GM23338 (cell line): ENCODE results near the gene RBFOX1. TPM values are rescaled to one million over a fixed set of nuclear protein-coding genes. Genes with fewer than 3 reads are reported as not detected.

Experiments used
- ATAC-seq: fragments of 200-7000 bp; cut with Tn5 transposase; 3 replicates; pipeline ENCODE4 v1.9.1; 2020
- DNase-seq: peaks from one replicate; pipeline ENCODE4 v3.0.0-alpha.2; 2015; ENCODE audit warnings: low spot score
- H2AFZ ChIP-seq: fragments of 200-600 bp; sonication (generic); 2 replicates; pipeline ENCODE4 v1.8.0; 2016; ENCODE audit warnings: antibody characterized with exemption, mild to moderate bottlenecking, moderate library complexity
- H3F3A ChIP-seq: fragments of 200-600 bp; sonication (generic); replicated peaks from 2 replicates; pipeline ENCODE4 v1.8.0; 2017; ENCODE audit warnings: antibody characterized with exemption, mixed run types, low read depth
- H3K27ac ChIP-seq: fragments of 200-600 bp; sonication (generic); 2 replicates; pipeline ENCODE4 v1.6.1; 2016; ENCODE audit warnings: low read depth
- H3K27me3 ChIP-seq: fragments of 200-600 bp; sonication (generic); 2 replicates; pipeline ENCODE4 v1.8.0; 2016; ENCODE audit warnings: mild to moderate bottlenecking, mixed run types, moderate library complexity; ENCODE audit not compliant: insufficient read depth
- H3K36me3 ChIP-seq: fragments of 200-600 bp; sonication (generic); 2 replicates; pipeline ENCODE4 v1.8.0; 2016; ENCODE audit warnings: mild to moderate bottlenecking; ENCODE audit not compliant: insufficient read depth
- H3K4me1 ChIP-seq: fragments of 200-600 bp; sonication (generic); 2 replicates; pipeline ENCODE4 v1.8.0; 2016; ENCODE audit warnings: mild to moderate bottlenecking, moderate library complexity; ENCODE audit not compliant: insufficient read depth
- H3K4me2 ChIP-seq: fragments of 200-600 bp; sonication (generic); 2 replicates; pipeline ENCODE4 v1.7.1; 2017; ENCODE audit warnings: mixed run types
- H3K4me3 ChIP-seq: fragments of 200-600 bp; sonication (generic); 2 replicates; pipeline ENCODE4 v1.6.1; 2016; ENCODE audit warnings: mixed run types
- H3K79me2 ChIP-seq: fragments of 200-600 bp; sonication (generic); replicated peaks from 2 replicates; pipeline ENCODE4 v1.8.0; 2017; ENCODE audit warnings: mild to moderate bottlenecking; ENCODE audit not compliant: insufficient read depth
- H3K9me2 ChIP-seq: fragments of 200-600 bp; sonication (generic); 2 replicates; pipeline ENCODE4 v1.8.0; 2017; ENCODE audit not compliant: insufficient read depth
- H4K20me1 ChIP-seq: fragments of 200-600 bp; sonication (generic); replicated peaks from 2 replicates; pipeline ENCODE4 v1.8.0; 2017; ENCODE audit warnings: mild to moderate bottlenecking; ENCODE audit not compliant: insufficient read depth
- H3K27ac Mint-ChIP-seq: 2 replicates; pipeline ENCODE4 v1.8.0; 2020; ENCODE audit warnings: inconsistent platforms, mild to moderate bottlenecking, moderate library complexity, mixed read lengths
- H3K27me3 Mint-ChIP-seq: 3 replicates; pipeline ENCODE4 v1.8.0; 2022; ENCODE audit warnings: low read depth, mild to moderate bottlenecking, moderate library complexity, mixed read lengths, inconsistent platforms; ENCODE audit not compliant: insufficient read depth, poor library complexity
- H3K36me3 Mint-ChIP-seq: 3 replicates; pipeline ENCODE4 v1.8.0; 2021; ENCODE audit warnings: low read depth, mild to moderate bottlenecking, inconsistent platforms, moderate library complexity, mixed read lengths
- H3K4me1 Mint-ChIP-seq: 3 replicates; pipeline ENCODE4 v1.8.0; 2020; ENCODE audit warnings: mild to moderate bottlenecking, inconsistent platforms, mixed read lengths
- H3K4me3 Mint-ChIP-seq: 3 replicates; pipeline ENCODE4 v1.8.0; 2021; ENCODE audit warnings: moderate library complexity, mild to moderate bottlenecking, inconsistent platforms, mixed read lengths
- H3K9me3 Mint-ChIP-seq: 3 replicates; pipeline ENCODE4 v1.8.0; 2020; ENCODE audit warnings: moderate library complexity, mild to moderate bottlenecking, inconsistent platforms, mixed read lengths
- CREB1 ChIP-seq: fragments of 250-450 bp; sonication (Bioruptor Pico); IDR thresholded peaks from 2 replicates; pipeline ENCODE4 v1.5.0; 2020; ENCODE audit warnings: low read depth, mild to moderate bottlenecking, moderate library complexity
- CTCF ChIP-seq, 2 experiments: fragments of 200-600 bp in 1 of 2; sonication (generic) in 1 of 2; conservative IDR thresholded peaks; 2 replicates each; pipeline versions ENCODE4 v1.5.1 to v1.6.1; 2016 to 2017; ENCODE audit warnings: antibody characterized with exemption in 2 of 2, low read depth in 2 of 2, mild to moderate bottlenecking in 2 of 2, moderate library complexity in 1 of 2
- ETS1 ChIP-seq: IDR thresholded peaks from 2 replicates; pipeline ENCODE4 v1.6.1; 2016; ENCODE audit warnings: antibody characterized with exemption
- EZH2 ChIP-seq: fragments of 200-600 bp; sonication (generic); IDR thresholded peaks from one replicate; pipeline ENCODE4 v1.8.0; 2017; ENCODE audit warnings: antibody characterized with exemption, mild to moderate bottlenecking, low read depth; ENCODE audit not compliant: unreplicated experiment
- EZH2phosphoT487 ChIP-seq: fragments of 200-600 bp; sonication (generic); IDR thresholded peaks from one replicate; pipeline ENCODE4 v1.8.1; 2018; ENCODE audit warnings: antibody characterized with exemption; ENCODE audit not compliant: unreplicated experiment
- JUNB ChIP-seq: IDR thresholded peaks from one replicate; pipeline ENCODE4 v1.6.1; 2016; ENCODE audit warnings: antibody characterized with exemption; ENCODE audit not compliant: unreplicated experiment
- NANOG ChIP-seq: IDR thresholded peaks from 2 replicates; pipeline ENCODE4 v1.6.1; 2016; ENCODE audit warnings: antibody characterized with exemption, borderline replicate concordance
- POLR2AphosphoS5 ChIP-seq: IDR thresholded peaks from 2 replicates; pipeline ENCODE4 v1.6.1; 2016; ENCODE audit warnings: antibody characterized with exemption, low read depth
- REST ChIP-seq: IDR thresholded peaks from one replicate; pipeline ENCODE4 v1.6.1; 2018; ENCODE audit warnings: antibody characterized with exemption; ENCODE audit not compliant: unreplicated experiment
- STAT1 ChIP-seq: IDR thresholded peaks from one replicate; pipeline ENCODE4 v1.6.1; 2016; ENCODE audit warnings: antibody characterized with exemption; ENCODE audit not compliant: unreplicated experiment
- ZNF331 ChIP-seq: fragments of 250-450 bp; sonication (Bioruptor Pico); IDR thresholded peaks from 2 replicates; pipeline ENCODE4 v1.5.0; 2020; ENCODE audit warnings: low read depth, mild to moderate bottlenecking, moderate library complexity
- ZNF462 ChIP-seq: fragments of 250-450 bp; sonication (Bioruptor Pico); IDR thresholded peaks from 2 replicates; pipeline ENCODE4 v1.5.0; 2020; ENCODE audit warnings: mild to moderate bottlenecking, moderate library complexity
- polyA plus RNA-seq: library from polyadenylated mRNA; unstranded; fragments of >200 nt; fragmentation: Nextera tagmentation; extraction: Ambion mirVana; gene quantifications from 2 replicates; pipeline ENCODE4 v1.2.1, GENCODE V29; 2016
- total RNA-seq: library from RNA; depleted of rRNA; stranded (reverse); fragments of >200 nt; shearing (Covaris generic); gene quantifications from 2 replicates; pipeline ENCODE4 v1.2.3, GENCODE V29; 2014

RBFOX1 gene
- total and polyA plus RNA-seq, 2 experiments from 2014 or later = 2.5 to 3.6 TPM

GRCh38 chr16:7597677-7598076 is 265.0 kb downstream of the RBFOX1 start (continued):
- TF ChIP-seq CTCF (conservative IDR thresholded peaks at IDR 0.05; ENCODE audit: low read depth in 2 of 2) (no peak), ETS1 (no peak), STAT1 (no peak)

GRCh38 chr16:7601100-7601499 is 268.5 kb downstream of the RBFOX1 start:
- H3K9me3 Mint-ChIP-seq = no peaks in the 10 kb centered on the region
- H3K4me1 Mint-ChIP-seq = peaks cover 21% of the 10 kb centered on the region
- no peaks in the 10 kb centered on the region for H3K36me3 Mint-ChIP-seq
- DNase-seq (no peak), ATAC-seq (no peak)
- Histone ChIP-seq H3F3A (no peaks in the 10 kb centered on the region), H3K27ac (no peak overlapping the region), H3K4me1 (peaks cover 8% of the 10 kb centered on the region; the same call in 1 of the 2 replicates), H3K4me2 (no peak overlapping the region), H2AFZ (no peak overlapping the region), H3K4me3 (no peak overlapping the region), H4K20me1 (no peaks in the 10 kb centered on the region), H3K79me2 (no peaks in the 10 kb centered on the region), H3K36me3 (no peaks in the 10 kb centered on the region), H3K9me2 (0 out of 2 replicates have a peak, but pooled peaks cover 6% of the 10 kb centered on the region), H3K27me3 (no peaks in the 10 kb centered on the region)
- H3K27me3 Mint-ChIP-seq = no peaks in the 10 kb centered on the region
- no peak overlapping the region for H3K4me3 Mint-ChIP-seq
- H3K27ac Mint-ChIP-seq = no peak overlapping the region
- TF ChIP-seq EZH2 = no peak
- no peak for TF ChIP-seq JUNB
- no peak for TF ChIP-seq STAT1
- TF ChIP-seq REST = no peak
- no peak for TF ChIP-seq ETS1
- no peak for TF ChIP-seq EZH2phosphoT487
- no peak for TF ChIP-seq CREB1
- no peak for TF ChIP-seq POLR2AphosphoS5
- TF ChIP-seq NANOG = no peak
- no peak for TF ChIP-seq ZNF462
- no peak for TF ChIP-seq ZNF331 (CRISPR knock-in tag)
